Activated CD4-positive, alpha-beta T cell treated with anti-CD3 and anti-CD28 coated beads, Interleukin-2, amount 50 U/mL, for 4 hours (primary cell): ENCODE results near the gene NAV2.
"Not testable (repeated sequence)": the region's sequence is repeated elsewhere in the genome, so short reads cannot be mapped to it uniquely, and the experiment has no call there.

Experiments
- DNase-seq, 2 experiments: peaks; one replicate each; pipeline ENCODE4 v3.0.0-alpha.2; 2020

Gene NAV2

DNA sequence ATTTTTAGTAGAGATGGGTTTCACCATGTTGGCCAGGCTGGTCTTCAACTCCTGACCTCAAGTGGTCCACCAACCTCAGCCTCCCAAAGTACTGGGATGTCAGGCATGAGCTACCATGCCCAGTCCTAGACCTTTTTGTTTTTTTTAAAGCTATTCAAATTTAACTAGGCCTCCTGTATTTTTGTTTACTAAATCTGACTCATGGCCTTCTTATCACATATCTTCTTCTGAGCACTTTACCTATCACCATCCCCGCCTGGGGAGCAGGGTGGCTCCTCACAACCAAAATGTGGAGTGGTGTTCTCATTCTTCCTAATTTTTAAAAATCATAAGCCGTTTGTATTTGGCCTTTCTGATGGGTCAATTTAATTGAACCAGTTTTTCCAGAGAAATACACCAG, 355.0 kb downstream of the NAV2 start:
- DNase-seq = no peak

DNA sequence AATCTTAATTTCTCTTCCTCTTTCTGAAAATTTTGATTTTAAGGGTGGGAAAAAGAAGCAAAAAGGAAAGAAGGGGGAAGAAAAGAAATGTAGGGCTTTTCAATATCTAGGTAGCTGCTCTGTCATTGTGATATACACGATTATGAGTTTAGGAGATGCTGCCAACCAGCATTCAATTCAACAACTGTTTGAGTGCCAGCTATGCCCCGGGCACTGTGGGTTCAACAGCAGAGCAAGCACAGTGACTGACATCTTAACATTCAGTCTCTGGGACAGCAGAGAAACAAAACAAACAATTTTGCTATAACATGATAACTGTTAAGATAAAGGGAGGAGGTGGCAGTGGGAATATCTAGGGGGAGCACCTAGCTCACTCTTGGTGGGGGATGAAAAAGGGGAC, 356.1 kb downstream of the NAV2 start:
- no peak for DNase-seq

DNA sequence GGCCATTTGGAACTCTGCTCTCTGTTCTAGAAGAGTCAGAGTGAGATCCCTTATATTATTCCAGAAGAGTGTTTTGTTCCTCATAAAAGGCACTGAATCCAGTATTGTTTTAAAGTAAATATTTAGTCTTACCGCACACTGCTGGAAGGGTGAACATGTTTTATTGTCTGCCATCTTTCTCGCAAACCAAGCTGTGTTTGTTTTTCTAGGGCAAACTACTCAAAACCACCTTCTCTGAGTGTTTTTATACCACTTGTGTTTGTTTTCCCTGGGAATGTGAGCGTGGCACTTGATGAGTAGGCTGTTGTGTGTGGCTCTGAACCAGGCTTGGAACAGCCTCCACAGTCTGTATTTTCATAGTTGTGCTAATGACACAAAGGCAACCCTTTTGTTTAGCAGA, 357.8 kb downstream of the NAV2 start:
- DNase-seq = no peak

DNA sequence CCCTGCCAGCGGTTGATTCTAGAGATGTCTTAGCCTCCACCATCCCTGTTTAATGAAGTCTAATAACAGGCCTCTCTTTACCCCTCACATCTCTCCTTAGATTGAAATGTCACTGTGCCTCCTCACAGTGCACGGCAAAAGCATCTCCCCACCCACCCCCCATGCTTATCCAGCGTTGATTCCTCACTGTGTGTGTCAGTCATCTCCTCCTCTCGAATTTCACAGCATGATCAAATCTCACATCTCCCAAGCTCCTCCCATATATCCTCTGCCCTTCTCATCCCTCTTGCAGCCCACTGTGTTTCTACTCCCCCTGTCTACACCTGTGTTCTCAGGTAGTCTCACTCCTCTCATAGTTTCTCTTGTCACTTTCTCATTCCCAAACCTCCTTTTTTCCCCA, 363.0 kb downstream of the NAV2 start:
- DNase-seq = no peak

DNA sequence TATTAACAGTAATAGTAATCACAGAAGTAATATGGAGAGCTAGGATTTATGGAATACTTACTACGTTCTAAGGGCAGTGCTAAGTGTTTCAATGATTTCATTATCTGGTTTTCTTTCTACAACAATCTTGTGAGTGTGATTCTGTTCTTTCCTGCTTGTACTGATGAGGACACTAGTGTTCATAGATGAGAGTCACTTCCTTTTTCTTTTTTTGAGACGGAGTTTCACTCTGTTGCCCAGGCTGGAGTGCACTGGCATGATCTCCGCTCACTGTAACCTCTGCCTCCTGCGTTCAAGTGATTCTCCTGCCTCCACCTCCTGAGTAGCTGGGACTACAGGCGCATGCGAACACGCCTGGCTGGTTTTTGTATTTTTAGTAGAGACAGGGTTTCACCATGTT, 366.2 kb downstream of the NAV2 start:
- DNase-seq = no peak

DNA sequence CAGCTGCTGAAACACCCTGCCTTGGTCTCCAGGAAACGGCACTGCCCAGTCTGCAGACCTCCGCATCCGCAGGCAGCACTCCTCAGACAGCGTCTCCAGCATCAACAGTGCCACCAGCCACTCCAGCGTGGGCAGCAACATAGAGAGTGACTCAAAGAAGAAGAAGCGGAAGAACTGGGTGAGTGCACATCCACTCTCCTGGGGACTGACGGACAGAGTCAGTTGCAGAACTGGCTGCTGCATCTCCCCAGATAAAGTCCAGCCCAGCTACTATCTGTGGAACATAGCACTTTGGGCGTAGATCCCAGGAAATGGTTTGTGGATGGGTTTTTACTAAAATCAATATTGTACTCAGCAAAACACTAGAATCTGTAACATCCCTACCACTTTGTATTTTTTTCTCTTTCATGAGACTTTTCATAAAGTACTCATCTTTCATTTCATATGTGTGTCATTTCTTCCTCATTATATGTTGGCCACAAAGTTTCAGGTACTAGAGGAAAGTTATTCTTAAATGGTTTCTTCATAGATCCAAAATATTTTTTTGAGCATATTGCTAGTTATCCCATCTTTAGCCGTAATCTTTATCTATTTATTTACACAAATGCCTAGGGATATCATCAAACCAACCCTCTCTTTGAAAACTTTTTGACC, 367.5 kb downstream of the NAV2 start:
- DNase-seq = no peak

DNA sequence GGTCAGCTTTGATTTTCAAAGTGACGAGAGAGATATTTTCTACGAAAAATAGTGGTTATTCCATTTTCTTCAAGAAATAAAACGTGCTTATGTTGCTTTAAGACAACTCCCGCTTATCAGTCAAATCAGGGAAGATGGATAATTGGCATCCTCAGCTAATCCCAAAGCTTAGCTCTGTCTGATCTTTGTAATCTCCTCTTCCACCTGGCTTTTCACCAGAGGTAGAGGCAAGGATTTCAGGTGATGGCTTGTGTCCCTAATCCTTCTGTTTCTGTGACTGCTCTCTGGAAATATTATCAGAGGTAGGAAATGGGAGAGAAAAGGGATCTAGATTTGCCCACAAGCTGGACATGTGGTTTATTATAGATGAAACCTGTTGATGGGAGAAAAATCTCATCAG, 368.7 kb downstream of the NAV2 start:
- no peak for DNase-seq

DNA sequence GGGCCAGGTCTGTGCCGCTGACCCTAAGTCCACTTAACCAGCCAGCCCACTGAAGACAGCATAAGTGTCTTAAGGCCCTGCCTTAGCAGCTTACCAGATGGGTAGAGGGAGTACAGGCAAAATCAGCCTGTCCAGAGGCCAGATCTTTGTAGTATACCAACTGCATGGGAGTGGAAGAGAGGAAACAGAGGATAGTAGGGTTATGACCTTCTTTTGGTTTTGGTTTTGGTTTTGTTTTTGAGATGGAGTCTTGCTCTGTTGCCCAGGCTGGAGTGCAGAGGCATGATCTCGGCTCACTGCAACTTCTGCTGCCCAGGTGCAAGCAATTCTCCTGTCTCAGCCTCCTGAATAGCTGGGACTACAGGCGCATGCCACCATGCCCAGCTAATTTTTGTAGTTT, 371.2 kb downstream of the NAV2 start:
- DNase-seq = not testable (repeated sequence)

DNA sequence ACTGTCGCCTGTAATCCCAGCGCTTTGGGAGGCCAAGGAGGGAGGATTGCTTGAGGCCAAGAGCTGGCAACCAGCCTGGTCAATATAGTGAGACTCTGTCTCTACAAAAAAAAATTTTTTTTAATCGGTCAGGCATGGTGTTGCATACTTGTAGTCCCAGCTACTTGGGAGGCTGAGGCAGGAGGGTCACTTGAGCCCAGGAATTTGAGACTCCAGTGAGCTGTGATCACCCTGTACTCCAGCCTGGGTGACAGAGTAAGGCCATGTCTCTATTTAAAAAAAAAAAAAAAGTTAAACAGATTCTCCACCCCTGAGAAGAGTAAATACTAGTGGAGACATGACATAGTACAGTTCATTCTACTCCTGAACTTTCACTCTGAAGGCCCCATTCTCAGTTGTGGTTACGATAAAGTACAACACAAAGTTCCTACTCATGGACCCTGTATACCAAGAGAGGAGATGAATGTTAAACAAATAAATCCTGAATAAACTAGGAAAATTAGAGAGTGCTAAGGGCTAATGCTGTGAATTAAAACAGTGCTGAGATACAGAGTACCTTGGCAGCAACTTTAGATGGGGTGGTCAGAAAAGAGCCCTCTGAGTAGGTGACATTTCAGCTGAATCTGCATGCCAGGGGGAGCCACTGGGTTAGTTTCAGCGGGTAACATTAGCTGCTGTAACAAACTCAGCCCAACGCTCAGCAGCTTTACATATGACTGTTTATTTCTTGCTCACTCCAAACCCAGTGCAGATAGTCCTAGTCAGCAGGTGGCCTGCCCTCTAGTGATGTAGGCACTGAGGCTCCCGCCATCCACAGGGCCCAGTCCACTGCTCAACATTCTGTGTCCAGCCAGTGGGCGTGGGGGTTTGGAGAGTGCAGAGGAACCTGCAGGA, 372.5 kb downstream of the NAV2 start:
- DNase-seq = no peak

DNA sequence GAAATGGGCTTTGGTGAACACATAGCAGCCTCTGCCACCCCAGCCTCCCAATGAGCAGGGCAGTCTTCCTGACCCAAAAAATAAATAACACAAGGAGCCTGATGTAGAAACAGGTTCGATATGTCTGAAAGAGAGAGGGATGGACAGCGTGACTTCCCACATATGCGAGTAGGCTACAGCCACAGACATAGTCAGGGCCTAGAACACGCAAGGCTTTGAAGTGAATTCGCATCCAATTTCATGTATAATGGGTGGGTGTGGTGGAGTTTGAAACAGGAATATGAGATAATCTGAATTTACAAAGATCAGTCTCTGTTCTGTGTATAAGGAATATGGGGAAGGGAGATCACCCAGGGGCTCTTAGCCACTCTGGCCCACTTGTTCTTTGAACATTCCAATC, 373.3 kb downstream of the NAV2 start:
- no peak for DNase-seq

DNA sequence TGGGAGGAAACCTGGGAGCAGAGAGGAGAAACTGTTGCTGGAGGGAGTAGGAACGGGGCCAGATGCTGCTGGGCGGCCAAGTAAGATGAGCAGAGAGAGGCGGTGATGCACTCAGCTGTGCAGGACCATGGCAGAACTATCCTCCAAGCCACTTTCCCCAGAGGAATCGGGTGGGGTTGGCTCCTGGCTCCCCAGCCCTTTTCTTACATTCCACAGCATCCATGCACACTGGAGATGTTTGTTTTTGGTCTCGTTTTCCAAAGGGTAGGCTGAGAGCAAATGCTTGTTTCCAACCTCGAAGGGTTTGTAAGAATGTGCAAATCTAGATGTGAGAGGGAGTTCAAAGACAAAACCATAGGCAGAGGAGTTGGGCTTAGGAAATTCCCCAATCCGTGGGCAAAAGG, 374.5 kb downstream of the NAV2 start:
- DNase-seq = no peak

DNA sequence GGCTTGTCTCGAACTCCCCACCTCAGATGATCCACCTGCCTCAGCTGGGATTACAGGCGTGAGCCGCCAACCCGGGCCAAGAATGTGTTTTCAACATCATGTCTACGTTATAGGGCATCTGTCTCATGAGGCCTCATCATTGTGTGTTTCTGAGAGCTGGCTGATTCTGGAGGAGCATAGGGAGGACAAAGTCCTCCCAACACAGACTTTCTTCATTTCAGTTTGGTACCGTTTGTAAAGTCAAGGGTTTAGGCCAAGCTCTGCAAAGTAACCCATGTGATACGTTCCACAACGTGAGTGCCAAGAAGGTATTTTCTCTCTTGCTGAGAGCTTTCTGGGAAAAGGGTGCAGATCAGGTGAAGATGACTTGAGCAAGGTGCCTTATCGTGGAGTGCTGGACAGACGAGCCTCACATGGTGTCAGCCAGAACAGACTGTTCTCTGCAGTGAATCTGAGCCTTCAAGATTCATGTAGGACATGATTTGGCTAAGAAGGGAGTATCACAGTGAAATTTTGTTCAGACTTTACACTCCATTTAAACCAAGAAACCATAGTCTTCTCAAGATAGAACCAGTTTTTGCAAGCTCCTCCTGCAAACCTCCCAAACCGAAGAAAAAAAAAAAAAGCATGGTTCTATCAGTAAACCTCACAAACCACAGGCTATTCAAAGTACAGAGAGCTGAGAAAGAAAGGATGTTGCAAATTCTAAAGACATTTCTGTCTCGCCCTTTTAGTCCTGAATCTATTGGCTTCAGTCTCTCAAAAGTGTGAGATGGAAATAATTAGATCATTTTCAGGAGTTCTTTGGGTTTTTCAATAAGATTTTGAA, 376.0 kb downstream of the NAV2 start:
- DNase-seq = no peak

DNA sequence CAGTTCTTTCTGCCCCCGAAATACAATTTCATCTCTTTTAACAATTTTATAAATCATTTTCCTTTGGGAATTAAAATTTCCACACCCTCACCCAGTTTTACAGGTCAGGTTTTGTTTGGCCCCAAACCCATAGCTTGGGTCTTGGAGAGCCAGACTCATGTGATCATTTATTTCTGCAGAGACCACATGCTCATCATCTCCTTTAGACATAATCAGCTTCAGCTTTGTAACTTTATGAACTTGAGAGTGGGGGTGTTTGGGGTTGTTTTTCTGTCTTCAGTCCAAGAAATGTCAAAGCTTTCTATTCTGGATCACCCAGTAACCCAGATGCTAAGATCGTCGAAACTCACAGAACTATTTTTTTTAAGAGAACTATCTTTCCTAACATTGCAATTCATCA, 376.7 kb downstream of the NAV2 start:
- no peak for DNase-seq

DNA sequence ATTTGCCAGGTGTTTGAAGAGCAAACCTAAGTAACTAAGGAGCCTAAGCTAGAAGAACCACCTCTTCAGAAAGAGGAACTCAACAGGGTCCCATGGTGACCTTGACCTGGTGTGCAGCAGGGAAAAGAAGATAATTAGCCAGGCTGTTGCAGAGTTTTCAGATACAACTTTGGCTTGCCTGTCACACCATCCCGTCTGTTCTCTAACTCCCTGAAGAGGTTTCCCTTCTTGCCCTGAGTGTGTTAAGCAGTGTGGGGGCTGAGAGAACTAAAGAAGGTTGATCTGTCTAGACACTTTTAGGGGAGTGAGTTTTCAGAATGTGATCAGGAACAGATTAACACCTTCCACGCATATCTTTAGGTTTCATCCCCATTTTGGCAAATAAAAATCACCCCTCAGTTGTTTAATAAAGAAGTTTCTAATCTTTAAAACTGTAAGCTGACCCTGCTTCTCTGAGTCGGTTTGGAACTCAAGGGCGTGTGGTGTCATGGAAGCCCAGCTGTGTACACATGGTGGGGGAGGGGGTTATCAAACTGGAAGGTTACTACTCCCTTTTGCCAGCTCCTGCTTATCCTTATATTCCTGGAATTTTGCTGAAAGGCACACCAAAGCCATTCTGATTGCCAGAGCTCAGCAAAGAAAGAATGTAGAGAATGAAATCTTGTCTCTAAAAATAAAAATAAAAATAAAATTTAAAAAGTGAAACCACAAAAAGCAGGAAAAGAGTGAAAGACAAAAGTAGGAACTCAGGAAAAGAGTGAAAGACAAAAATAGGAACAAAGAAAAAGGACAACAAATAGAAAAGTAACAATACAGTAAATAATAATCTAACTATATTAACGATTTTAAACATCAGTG, 377.4 kb downstream of the NAV2 start:
- no peak for DNase-seq

DNA sequence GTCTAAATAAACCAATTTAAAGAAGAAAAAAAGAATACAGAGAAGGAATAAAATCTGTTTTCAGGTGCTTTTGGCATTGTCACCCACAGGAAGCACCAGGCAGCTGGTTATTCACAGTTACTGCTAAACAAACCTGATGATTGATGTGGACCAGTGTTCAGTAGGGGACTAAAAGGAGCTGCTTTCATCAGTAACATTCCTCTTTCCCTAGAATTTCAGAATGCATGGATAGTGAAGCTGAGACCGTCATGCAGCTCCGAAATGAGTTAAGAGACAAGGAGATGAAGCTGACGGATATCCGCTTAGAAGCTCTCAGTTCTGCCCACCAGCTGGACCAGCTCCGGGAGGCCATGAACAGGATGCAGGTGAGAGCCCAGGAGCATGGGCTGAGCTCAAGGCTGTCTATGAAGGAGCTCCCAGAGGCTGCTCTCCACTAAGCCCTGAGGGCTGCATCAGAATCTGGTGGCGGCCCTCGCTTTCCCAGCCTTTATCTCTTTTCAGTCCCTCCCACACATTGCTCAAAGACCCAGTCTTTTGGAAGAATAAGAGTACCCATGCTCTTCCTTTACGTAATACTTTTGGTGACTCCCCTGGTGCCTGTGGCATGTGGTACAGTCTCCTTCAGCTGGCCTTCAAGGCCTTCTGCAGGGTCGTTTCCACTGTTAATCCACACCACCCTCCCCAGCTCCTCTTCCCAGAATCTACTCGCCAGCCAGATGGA, 378.2 kb downstream of the NAV2 start:
- no peak for DNase-seq

DNA sequence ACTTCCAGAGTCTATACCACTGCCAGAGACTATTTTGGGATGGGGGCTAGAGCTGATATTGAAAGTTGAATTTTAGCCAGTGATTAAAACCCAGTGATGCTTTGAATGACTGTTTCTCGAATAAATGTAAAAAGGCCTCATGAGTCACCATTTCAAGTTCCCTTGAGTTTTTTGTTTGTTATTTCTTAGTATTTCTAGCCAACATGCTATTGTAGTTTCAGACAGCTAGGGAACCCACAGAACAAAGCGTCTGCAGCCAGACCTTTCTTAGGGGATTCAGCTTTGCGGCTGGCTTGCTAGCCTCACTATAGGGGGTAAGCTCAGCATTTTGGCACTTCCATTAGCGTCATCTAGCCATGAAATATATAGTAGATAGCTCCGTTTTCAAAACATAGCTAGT, 381.1 kb downstream of the NAV2 start:
- DNase-seq = no peak

DNA sequence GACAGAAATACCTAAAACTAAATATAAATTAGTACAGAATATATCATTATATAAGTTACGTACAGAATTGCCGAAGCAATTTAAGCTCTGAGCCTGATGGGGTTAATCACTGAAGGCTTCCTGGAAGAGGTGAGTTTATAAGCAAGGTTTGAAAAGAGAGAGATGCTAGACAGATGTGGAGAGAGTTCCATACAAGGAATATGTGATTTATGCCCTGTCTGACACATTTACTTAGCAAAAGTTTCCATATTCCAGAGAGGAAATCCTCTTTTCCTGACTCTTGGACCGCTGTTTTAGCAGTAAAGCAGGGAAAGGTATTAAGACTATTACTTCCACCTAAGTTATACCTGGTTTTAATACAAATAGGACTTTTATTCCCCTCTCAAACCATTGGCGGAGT, 382.6 kb downstream of the NAV2 start:
- no peak for DNase-seq

DNA sequence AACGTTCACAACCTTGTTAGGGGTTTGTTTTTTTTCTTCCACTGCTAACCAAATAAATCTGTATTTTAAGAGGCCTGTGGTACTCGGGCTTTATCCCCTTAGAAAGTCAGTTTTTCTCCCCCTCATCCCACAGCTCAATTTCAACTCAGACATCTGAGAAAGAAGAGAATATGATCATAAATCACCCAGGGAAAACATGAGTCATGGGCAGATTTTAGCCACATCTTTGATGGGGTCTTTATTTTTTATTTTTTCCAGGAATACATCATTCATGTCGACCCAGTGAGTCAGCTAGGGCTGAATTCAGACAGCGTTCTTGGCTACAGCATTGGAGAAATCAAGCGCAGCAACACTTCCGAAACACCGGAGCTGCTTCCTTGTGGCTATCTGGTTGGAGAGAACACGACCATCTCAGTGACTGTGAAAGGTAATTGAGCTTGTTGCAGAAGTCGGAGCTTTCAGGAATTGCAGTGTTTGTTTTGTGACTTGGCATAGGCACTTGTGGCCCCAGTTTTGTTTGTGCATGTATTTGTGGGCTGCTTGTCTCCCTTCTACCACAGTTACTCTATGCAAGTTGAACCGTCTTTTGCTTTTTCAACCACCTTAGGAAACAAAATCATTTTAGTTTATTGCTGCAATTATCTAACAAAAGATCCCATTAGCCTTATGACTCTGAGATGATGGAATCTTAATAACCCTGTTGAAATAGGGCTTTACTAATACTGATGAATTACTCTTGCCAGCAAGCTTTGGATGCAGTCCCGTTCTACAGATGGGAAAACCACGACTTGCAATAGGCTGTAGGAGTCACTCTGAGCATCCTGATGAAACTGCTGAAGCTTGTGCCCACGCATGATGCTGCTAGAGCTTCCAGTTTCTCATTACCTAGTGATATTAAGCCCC, 384.9 kb downstream of the NAV2 start:
- no peak for DNase-seq

DNA sequence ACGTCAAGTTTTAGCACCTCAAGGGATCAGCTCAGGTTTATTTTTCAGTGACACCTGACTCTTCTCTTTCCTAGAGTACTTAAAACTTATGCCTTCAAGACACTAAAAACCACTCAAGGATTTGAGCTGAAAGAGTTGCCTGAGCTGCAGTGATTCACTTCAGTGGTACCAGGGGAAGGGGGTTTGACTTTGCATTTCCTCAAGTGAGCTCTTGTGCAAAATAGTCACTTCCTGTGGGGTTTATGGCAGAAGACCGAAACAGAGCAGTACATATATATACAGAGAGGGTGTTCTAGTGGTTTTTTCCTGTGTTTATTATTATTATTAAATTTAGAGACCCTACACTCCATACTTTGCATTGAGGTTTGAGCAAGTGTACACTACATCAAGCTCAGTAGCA, 386.9 kb downstream of the NAV2 start:
- DNase-seq = no peak

DNA sequence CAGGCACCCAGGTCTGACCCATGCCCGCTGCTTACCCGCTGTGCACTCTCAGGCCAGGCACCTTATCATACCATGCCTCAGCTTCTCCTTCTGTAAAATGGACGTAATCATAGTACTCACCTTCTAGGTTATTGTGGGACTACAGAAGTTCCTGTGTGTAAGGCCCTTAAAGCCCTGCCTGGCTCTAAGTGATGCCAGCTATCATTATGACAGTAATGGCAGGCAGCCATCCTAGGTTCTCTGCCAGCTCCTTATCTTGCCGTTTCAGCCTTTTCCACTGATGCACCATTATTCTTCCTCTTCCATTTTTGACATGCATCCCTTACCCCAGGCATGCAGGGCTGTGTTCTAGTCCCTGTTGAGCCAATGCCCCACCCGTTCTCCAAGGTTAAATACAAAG, 389.8 kb downstream of the NAV2 start:
- DNase-seq = no peak

DNA sequence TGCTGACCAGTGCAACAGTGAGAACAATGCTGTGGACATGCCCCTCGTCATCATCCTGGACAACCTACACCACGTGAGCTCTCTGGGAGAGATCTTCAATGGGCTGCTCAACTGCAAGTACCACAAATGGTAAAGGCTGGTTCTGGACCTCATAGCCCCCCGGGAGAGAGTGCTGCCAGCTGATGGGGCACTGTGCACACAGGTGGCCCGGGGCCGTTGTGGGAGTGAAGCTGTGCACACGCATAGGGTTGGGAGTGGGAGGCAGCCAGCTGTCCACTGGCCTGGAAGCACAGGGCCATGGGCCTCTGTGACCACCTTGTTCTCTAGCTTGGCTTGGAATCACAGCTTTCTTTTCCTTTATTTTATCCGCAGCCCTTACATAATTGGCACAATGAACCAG, 390.6 kb downstream of the NAV2 start:
- no peak for DNase-seq
